Right atrium auricular region (tissue), 2 donors: ENCODE data around the gene CENPM. TPM values are rescaled to one million over a fixed set of nuclear protein-coding genes. Genes with fewer than 3 reads are reported as not detected.
A peak's percentile ranks its signal among the peaks of the same experiment; 100 is the strongest.

Experiments
- DNase-seq: peaks from one replicate; pipeline ENCODE4 v3.0.0-alpha.2; 2019; ENCODE audit warnings: low spot score
- H3K27ac ChIP-seq, 2 donors: fragments of 200-600 bp; sonication (generic); 1 replicate in 1 of 2; 2 replicates in 1 of 2; pipeline ENCODE4 v1.5.1; 2016 to 2019
- H3K27me3 ChIP-seq, 2 donors: fragments of 200-600 bp; sonication (generic); one replicate each; pipeline versions ENCODE4 v1.5.1 to v1.6.0; 2017 to 2019
- H3K36me3 ChIP-seq: fragments of 200-600 bp; sonication (generic); one replicate; pipeline ENCODE4 v1.5.1; 2016
- H3K4me1 ChIP-seq, 2 donors: fragments of 200-600 bp; sonication (generic); one replicate each; pipeline versions ENCODE4 v1.5.1 to v1.6.0; 2017 to 2019
- H3K4me3 ChIP-seq, 2 donors: fragments of 200-600 bp; sonication (generic); 1 replicate in 1 of 2; 2 replicates in 1 of 2; pipeline ENCODE4 v1.5.1; 2017 to 2019; ENCODE audit warnings: mild to moderate bottlenecking in 1 of 2, moderate library complexity in 1 of 2
- H3K9me3 ChIP-seq, 2 donors: fragments of 200-600 bp; sonication (generic); one replicate each; pipeline ENCODE4 v1.5.1; 2019
- total RNA-seq, 2 donors: library from RNA; depleted of rRNA; stranded (reverse); fragments of >200 nt; gene quantifications; one replicate each; pipeline ENCODE4 v1.1.0, GENCODE V29; 2016
- TF ChIP-seq, protein P1 (sequence below), 2 donors: fragments of 200-600 bp; sonication (generic); IDR thresholded peaks; one replicate each; pipeline ENCODE4 v1.5.1; 2019; ENCODE audit warnings: antibody characterized with exemption in 2 of 2

The CENPM gene
- total RNA-seq, 2 donors from 2014 or later, result not detected

DNA sequence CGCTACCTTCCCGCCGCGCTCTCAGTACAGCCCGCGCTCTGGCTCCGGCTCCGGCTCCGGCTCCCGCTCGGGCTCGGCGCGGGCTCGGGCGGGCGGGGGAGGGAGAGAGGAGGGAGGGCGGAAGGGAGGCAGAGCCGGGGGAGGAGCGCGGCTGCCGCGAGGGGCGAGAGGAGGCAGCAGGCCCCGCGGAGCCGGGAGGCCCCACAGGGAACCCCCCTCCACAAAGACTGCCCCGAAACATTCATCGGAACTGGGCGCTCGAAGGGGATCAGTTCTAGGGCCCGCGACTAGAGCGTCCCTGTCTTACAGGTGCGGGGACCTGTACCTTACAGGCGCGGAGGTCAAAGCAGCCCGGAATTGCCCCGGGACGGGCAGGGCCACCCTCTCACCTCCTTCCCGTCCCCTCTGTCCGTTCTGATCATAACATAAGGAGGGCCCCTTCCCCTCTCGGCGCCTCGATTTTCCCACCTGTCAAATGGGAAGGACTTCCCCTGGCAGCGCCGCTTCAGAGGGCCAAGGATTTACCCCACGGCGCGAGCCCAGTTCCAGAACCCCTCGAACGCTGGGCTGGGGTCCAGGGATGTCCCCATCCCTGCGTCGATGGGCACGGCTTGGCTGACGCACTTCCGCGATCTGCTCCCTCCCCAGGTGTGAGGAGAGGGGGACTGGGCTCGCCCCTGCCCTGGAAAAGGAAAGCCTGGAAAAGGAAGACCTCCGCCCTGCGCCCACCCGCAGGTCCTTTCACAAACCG lies 31.7 kb downstream of the CENPM start, which contains the start of gene SHISA8:
Gene SHISA8 (minus strand): TSS at position 40 of the 751 bp plus-strand sequence. CDS start 407 bp downstream, outside the sequence.
- Histone ChIP-seq H3K27ac (no peak within 1 kb of the TSS), H3K36me3 (no peaks in the 10 kb centered on the region), H3K4me1 (peaks cover 0 to 56% of the 10 kb centered on the region in 2 donors), H3K4me3 (peak within 1 kb of the TSS in 1 of 2 donors; percentile 50), H3K9me3 (no peaks in the 10 kb centered on the region), H3K27me3 (peaks cover 12 to 53% of the 10 kb centered on the region in 2 donors)
- TF ChIP-seq, protein P1, sequence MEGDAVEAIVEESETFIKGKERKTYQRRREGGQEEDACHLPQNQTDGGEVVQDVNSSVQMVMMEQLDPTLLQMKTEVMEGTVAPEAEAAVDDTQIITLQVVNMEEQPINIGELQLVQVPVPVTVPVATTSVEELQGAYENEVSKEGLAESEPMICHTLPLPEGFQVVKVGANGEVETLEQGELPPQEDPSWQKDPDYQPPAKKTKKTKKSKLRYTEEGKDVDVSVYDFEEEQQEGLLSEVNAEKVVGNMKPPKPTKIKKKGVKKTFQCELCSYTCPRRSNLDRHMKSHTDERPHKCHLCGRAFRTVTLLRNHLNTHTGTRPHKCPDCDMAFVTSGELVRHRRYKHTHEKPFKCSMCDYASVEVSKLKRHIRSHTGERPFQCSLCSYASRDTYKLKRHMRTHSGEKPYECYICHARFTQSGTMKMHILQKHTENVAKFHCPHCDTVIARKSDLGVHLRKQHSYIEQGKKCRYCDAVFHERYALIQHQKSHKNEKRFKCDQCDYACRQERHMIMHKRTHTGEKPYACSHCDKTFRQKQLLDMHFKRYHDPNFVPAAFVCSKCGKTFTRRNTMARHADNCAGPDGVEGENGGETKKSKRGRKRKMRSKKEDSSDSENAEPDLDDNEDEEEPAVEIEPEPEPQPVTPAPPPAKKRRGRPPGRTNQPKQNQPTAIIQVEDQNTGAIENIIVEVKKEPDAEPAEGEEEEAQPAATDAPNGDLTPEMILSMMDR (IDR thresholded peaks at IDR 0.05), result no peak
- no peak for DNase-seq

DNA sequence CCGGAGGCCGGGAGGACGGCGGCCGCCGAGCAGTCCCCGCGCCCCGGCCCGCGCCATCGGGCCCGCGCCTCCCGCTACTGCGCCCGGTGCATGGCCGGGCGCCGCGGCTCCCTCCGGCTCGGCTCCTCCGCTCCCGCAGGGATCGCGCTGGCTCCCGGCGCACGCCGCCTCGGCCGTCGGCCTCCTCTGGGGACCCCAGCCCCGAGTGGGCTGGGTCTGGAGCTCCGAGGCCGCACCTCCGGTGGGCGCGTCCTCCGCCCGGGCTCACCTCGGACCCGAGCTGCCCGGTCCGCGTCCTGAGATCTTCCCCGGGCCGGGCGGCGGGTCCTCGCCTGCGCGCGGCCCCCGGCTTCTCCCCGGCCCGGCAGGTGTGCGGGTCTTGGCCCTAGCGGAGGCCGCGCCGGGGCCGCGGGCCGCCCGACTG lies 32.3 kb downstream of the CENPM start:
- no peak for DNase-seq
- TF ChIP-seq, protein P1 (IDR thresholded peaks at IDR 0.05), result no peak
- no peaks in the 10 kb centered on the region for H3K36me3 ChIP-seq
- H3K9me3 ChIP-seq, result no peaks in the 10 kb centered on the region
- peaks cover 12 to 53% of the 10 kb centered on the region in 2 donors for H3K27me3 ChIP-seq
- peaks cover 0 to 56% of the 10 kb centered on the region in 2 donors for H3K4me1 ChIP-seq
- no peak overlapping the region for H3K27ac ChIP-seq
- peak overlapping the region in 1 of 2 donors; percentile 50 for H3K4me3 ChIP-seq

DNA sequence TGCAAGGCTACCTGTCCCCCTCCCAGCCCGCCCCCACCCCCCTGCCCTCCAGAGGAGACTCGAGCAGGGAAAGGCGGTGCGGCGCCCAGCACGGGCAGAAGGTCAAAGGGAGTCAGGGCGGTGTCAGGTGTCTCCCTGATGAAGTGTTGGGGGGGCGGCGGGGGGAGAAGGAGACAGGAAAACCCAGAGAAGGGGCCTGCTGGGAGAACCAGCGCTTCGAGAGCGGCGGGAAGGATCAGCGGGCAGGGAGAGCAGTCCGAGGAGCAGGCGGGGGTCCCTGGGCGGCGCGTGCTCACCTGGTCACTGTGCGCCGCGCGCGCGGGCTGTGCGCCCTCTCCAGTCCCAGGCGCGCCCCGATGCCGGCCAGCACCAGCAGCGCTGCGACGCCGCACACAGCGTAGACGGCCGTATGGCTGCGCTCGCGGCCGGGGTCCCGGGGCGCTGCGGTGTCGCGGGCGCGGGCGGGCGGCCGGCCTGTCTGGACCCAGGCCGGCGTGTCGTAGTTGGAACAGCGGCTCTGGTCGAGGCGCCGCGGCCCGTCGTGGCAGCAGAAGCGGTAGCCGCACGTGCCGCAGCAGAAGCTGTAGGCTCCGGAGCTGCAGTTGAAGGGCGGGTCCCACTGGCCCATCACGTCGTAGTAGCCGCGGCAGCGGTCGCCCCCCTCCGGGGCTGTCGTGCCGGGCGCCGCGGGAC lies 33.0 kb downstream of the CENPM start:
- Histone ChIP-seq H3K27ac (no peak overlapping the region), H3K36me3 (no peaks in the 10 kb centered on the region), H3K4me3 (no peak overlapping the region), H3K27me3 (peaks cover 12 to 53% of the 10 kb centered on the region in 2 donors), H3K4me1 (peaks cover 0 to 55% of the 10 kb centered on the region in 2 donors), H3K9me3 (no peaks in the 10 kb centered on the region)
- TF ChIP-seq, protein P1 (IDR thresholded peaks at IDR 0.05), result no peak
- DNase-seq, result no peak

DNA sequence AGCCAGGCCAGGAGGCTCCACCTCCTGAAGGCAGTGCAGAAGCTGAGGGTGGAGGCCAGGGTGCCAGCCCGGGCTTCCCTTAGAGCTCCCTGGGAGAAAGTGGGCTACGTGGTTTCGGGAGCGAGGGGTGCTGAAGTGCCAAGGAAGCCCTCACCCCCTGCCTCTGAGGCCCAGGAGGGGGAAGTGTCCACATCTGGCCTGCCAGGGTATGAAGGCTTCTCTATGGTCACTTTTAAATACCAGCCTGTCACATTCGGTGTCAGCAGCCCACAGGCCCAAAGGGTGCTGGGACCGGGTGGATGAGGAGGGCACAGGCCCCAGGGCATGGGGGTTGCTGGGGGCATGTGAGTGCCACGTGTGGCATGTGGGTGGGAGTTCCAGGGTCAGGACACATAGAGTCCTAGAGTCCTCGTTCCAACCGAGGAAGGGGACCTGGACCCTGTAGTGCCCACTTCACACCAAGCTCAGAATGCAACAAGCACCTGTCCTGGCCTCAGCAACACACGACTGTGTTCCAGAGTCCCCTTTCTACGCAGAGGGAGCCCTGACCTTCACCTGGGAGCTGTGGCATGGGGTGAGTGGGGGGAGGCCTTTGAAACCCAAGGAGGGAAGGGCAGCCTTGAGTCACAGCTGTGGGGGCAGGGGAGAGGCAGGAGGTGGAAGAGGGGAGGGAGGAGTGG lies 33.8 kb downstream of the CENPM start:
- Histone ChIP-seq H3K36me3 (no peaks in the 10 kb centered on the region), H3K27ac (no peak overlapping the region), H3K4me3 (no peak overlapping the region), H3K9me3 (no peaks in the 10 kb centered on the region), H3K27me3 (peaks cover 12 to 52% of the 10 kb centered on the region in 2 donors), H3K4me1 (peaks cover 0 to 55% of the 10 kb centered on the region in 2 donors)
- DNase-seq, result no peak
- TF ChIP-seq, protein P1 (IDR thresholded peaks at IDR 0.05), result no peak

DNA sequence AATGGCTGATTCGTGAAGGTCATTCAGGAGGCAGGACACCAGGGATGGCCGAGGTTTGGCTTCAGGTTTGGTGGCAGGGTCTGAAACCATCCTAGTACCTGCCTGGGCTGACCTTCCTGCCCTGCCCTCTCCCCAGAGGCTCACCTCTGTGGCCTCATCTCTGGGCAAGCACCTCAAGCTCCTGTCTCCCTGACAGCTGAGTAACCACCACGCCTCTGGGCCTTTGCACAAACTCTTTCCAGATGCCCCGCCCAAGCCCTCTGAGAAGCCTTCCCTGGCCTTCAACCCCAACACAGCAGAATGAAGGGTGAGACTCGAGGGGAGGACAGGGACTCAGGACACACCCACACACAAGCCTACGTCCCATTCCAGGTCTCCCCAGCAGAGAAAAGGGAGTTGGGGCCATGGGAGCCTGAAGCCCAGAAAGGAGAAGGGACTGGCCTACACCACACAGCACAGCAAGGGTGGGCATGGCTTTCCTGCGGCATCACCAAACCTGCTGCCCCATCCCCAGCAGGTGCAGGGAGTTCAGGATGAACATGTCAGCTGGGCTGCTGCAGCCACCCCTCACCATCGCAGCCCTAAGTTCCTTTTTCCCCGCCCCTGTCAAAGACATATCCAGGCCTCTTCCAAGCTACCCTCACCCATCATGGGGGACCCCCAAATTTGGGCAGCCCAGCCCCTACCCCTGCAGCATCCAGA lies 34.5 kb downstream of the CENPM start:
- TF ChIP-seq, protein P1 (IDR thresholded peaks at IDR 0.05), result no peak
- Histone ChIP-seq H3K4me3 (no peak overlapping the region), H3K9me3 (no peaks in the 10 kb centered on the region), H3K36me3 (no peaks in the 10 kb centered on the region), H3K4me1 (peaks cover 0 to 48% of the 10 kb centered on the region in 2 donors), H3K27ac (no peak overlapping the region), H3K27me3 (peaks cover 12 to 46% of the 10 kb centered on the region in 2 donors)
- DNase-seq, result no peak
